Ascending aorta (tissue), 2 donors: ENCODE results near the gene MDH1B. TPM values are rescaled to one million over a fixed set of nuclear protein-coding genes. Genes with fewer than 3 reads are reported as not detected.
"Not testable (repeated sequence)": the region's sequence is repeated elsewhere in the genome, so short reads cannot be mapped to it uniquely, and the experiment has no call there.

Source experiments
- DNase-seq, 2 donors: peaks; one replicate each; pipeline ENCODE4 v3.0.0-alpha.2; 2019; ENCODE audit warnings: low spot score in 2 of 2
- H3K27ac ChIP-seq, 2 donors: fragments of 200-600 bp; sonication (generic); one replicate each; pipeline ENCODE4 v1.5.1; 2016 to 2017; ENCODE audit warnings: mild to moderate bottlenecking in 1 of 2
- H3K27me3 ChIP-seq: fragments of 200-600 bp; sonication (generic); one replicate; pipeline ENCODE4 v1.5.1; 2017
- H3K36me3 ChIP-seq, 2 donors: fragments of 200-600 bp; sonication (generic); one replicate each; pipeline ENCODE4 v1.5.1; 2016
- H3K4me1 ChIP-seq, 2 donors: fragments of 200-600 bp; sonication (generic); one replicate each; pipeline ENCODE4 v1.5.1; 2016 to 2017; ENCODE audit warnings: mild to moderate bottlenecking in 1 of 2
- H3K4me3 ChIP-seq, 2 donors: fragments of 200-600 bp; sonication (generic); one replicate each; pipeline ENCODE4 v1.5.1; 2016 to 2017; ENCODE audit warnings: mild to moderate bottlenecking in 1 of 2
- H3K9me3 ChIP-seq, 2 donors: fragments of 200-600 bp; sonication (generic); one replicate each; pipeline ENCODE4 v1.5.1; 2016
- intact Hi-C: fragments of 100-400 bp; cut with DNase I; formaldehyde crosslinking; loops from one replicate; pipeline ENCODE4 v1.15.1; 2023
- total RNA-seq: library from RNA; depleted of rRNA; stranded (reverse); fragments of >200 nt; gene quantifications from one replicate; pipeline ENCODE4 v1.1.0, GENCODE V29; 2016
- TF ChIP-seq, protein P1 (sequence below), 3 experiments: fragments of 200-600 bp in 2 of 3; fragments of 450-650 bp in 1 of 3; sonication (generic) in 2 of 3; IDR thresholded peaks; one replicate each; pipeline ENCODE4 v1.5.1; 2016 to 2019; ENCODE audit warnings: antibody characterized with exemption in 3 of 3, mild to moderate bottlenecking in 1 of 3, moderate library complexity in 1 of 3

MDH1B gene
- total RNA-seq, 1 donor from 2014 or later: not detected

DNA sequence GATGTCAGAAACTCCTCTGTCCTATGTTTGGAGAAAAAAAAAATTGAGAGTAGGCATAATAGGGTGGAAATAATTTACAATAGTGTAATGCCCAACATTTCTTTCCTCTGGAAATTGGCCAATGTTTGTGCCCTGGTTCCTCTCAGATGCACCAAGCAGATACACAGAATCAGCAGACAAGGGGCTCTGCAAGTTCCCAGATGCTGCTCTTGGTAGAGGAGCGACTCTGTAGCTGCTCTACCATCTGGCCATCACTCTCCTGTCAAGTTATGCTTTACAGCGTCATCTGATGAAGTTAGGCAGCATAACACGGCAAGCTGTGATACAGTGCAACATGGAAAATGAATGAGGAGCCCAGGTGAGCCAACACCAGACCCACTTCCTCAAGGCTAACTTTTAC lies 48.5 kb downstream of the MDH1B start:
- H3K27ac ChIP-seq: no peak overlapping the region
- DNase-seq: no peak
- H3K4me1 ChIP-seq: no peaks in the 10 kb centered on the region
- intact Hi-C loops: no loop called here
- TF ChIP-seq, protein P1, sequence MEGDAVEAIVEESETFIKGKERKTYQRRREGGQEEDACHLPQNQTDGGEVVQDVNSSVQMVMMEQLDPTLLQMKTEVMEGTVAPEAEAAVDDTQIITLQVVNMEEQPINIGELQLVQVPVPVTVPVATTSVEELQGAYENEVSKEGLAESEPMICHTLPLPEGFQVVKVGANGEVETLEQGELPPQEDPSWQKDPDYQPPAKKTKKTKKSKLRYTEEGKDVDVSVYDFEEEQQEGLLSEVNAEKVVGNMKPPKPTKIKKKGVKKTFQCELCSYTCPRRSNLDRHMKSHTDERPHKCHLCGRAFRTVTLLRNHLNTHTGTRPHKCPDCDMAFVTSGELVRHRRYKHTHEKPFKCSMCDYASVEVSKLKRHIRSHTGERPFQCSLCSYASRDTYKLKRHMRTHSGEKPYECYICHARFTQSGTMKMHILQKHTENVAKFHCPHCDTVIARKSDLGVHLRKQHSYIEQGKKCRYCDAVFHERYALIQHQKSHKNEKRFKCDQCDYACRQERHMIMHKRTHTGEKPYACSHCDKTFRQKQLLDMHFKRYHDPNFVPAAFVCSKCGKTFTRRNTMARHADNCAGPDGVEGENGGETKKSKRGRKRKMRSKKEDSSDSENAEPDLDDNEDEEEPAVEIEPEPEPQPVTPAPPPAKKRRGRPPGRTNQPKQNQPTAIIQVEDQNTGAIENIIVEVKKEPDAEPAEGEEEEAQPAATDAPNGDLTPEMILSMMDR (IDR thresholded peaks at IDR 0.05): no peak
- no peak overlapping the region for H3K4me3 ChIP-seq
- no peaks in the 10 kb centered on the region for H3K27me3 ChIP-seq
- H3K9me3 ChIP-seq: no peaks in the 10 kb centered on the region
- H3K36me3 ChIP-seq: no peaks in the 10 kb centered on the region

- intact Hi-C loops, H3K9me3 ChIP-seq, H3K4me3 ChIP-seq, H3K27ac ChIP-seq, H3K36me3 ChIP-seq, H3K27me3 ChIP-seq, DNase-seq, H3K4me1 ChIP-seq: not testable (repeated sequence)
Observed at GRCh38 chr2:206715183-206715582, 49.9 kb downstream of the MDH1B start.

- Histone ChIP-seq H3K27me3 (no peaks in the 10 kb centered on the region), H3K4me3 (no peak overlapping the region), H3K4me1 (no peaks in the 10 kb centered on the region), H3K9me3 (no peaks in the 10 kb centered on the region), H3K27ac (no peak overlapping the region), H3K36me3 (no peaks in the 10 kb centered on the region)
- DNase-seq: no peak
- TF ChIP-seq, protein P1 (IDR thresholded peaks at IDR 0.05): no peak
- intact Hi-C loops: no loop called here
Observed at GRCh38 chr2:206713746-206714145, 51.4 kb downstream of the MDH1B start.

GRCh38 chr2:206708286-206708685 lies 56.8 kb downstream of the MDH1B start:
- intact Hi-C loops: no loop called here
- H3K9me3 ChIP-seq: no peaks in the 10 kb centered on the region
- no peak for DNase-seq
- H3K4me1 ChIP-seq: no peaks in the 10 kb centered on the region
- no peaks in the 10 kb centered on the region for H3K36me3 ChIP-seq
- no peak overlapping the region for H3K4me3 ChIP-seq
- no peak overlapping the region for H3K27ac ChIP-seq
- TF ChIP-seq, protein P1 (IDR thresholded peaks at IDR 0.05): no peak
- H3K27me3 ChIP-seq: no peaks in the 10 kb centered on the region

DNA sequence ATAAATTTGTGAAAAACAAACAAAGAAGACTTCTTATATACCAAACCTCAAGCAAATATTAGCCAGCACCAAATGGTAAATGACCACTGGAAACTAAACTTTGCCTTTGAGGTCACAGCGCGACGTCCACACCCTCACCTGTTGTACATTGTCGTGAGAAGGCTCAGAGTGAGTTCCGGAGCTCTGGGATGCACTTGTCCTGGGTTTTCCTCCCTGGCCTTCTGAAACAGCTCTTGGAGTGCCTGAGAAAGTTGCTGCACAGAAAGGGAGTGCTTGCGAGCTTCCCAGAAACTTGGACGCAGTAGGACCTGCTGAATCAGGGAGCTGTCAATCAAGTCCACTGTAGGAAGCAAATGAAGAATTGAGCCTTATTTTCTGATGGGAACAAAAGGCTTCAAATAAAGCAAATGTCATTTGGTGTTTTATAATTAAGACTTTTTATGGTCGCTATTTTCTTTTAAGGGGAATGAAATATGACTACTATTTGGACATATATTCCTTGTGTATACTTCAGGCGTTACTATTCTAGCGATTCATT lies 57.9 kb downstream of the MDH1B start:
- Histone ChIP-seq H3K9me3 (no peaks in the 10 kb centered on the region), H3K4me1 (no peaks in the 10 kb centered on the region), H3K4me3 (no peak overlapping the region), H3K36me3 (no peaks in the 10 kb centered on the region), H3K27me3 (no peaks in the 10 kb centered on the region), H3K27ac (no peak overlapping the region)
- DNase-seq: no peak
- TF ChIP-seq, protein P1 (IDR thresholded peaks at IDR 0.05): no peak
- intact Hi-C loops: no loop called here

- intact Hi-C loops: no loop called here
- no peak overlapping the region for H3K27ac ChIP-seq
- TF ChIP-seq, protein P1 (IDR thresholded peaks at IDR 0.05): no peak
- no peaks in the 10 kb centered on the region for H3K27me3 ChIP-seq
- H3K4me1 ChIP-seq: no peaks in the 10 kb centered on the region
- no peak for DNase-seq
- H3K9me3 ChIP-seq: no peaks in the 10 kb centered on the region
- H3K36me3 ChIP-seq: no peaks in the 10 kb centered on the region
- no peak overlapping the region for H3K4me3 ChIP-seq
Observed at GRCh38 chr2:206701952-206702605, 63.0 kb downstream of the MDH1B start.
